H1 (cell line): Measurements from ENCODE around the gene SKAP1. TPM values are rescaled to one million over a fixed set of nuclear protein-coding genes. Genes with fewer than 3 reads are reported as not detected.

Experiments used
- CREB1 ChIP-seq: IDR thresholded peaks from 2 replicates; pipeline ENCODE4 v1.6.1; 2012; ENCODE audit warnings: inconsistent platforms
- CTBP2 ChIP-seq: IDR thresholded peaks from 2 replicates; pipeline ENCODE4 v1.7.0; 2011; ENCODE audit warnings: borderline replicate concordance, mild to moderate bottlenecking, moderate library complexity, mixed read lengths, low read length; ENCODE audit not compliant: insufficient read depth, insufficient read length
- KDM1A ChIP-seq: fragments of 200-600, 300-600 bp; sonication (generic); IDR thresholded peaks from 2 replicates; pipeline ENCODE4 v1.7.1; 2016; ENCODE audit warnings: mild to moderate bottlenecking, low read length, borderline replicate concordance
- KDM4A ChIP-seq: IDR thresholded peaks from one replicate; pipeline ENCODE4 v1.7.1; 2012; ENCODE audit warnings: low read depth, mild to moderate bottlenecking, moderate library complexity, low read length, inconsistent platforms; ENCODE audit not compliant: severe bottlenecking
- PHF8 ChIP-seq: fragments of 200-600 bp; sonication (generic); conservative IDR thresholded peaks from 2 replicates; pipeline ENCODE4 v1.7.1; 2012; ENCODE audit warnings: low read depth, mild to moderate bottlenecking, inconsistent platforms, low read length, moderate library complexity
- polyA plus RNA-seq, 7 experiments: library from polyadenylated mRNA; depleted of rRNA in 3 of 7; stranded (reverse) in 5 of 7; unstranded in 2 of 7; fragments of >200 nt in 5 of 7; fragments of 200-250 nt in 2 of 7; gene quantifications; 1 replicate in 5 of 7; 2 replicates in 1 of 7; 4 replicates in 1 of 7; pipeline versions ENCODE4 v1.2.1 to v1.2.3, GENCODE V29; 2011 to 2013; ENCODE audit warnings: missing spikeins in 2 of 7, mixed read lengths in 2 of 7
- total RNA-seq: library from RNA; stranded (reverse); fragmentation: NEBNext Ultra II Directional; extraction: Animal tissue kit (Norgen Biotek cat#: 25700); gene quantifications from 2 replicates; pipeline ENCODE4 v1.2.1, GENCODE V29; 2021
- TF ChIP-seq, protein P1 (sequence below): fragments of 300-600 bp; sonication (generic); IDR thresholded peaks from 2 replicates; pipeline ENCODE4 v1.7.1; 2012; ENCODE audit warnings: low read length, moderate library complexity, mild to moderate bottlenecking, inconsistent platforms; ENCODE audit not compliant: insufficient replicate concordance
- TF ChIP-seq, protein P2 (sequence below): IDR thresholded peaks from 2 replicates; pipeline ENCODE4 v1.6.1; 2012; ENCODE audit warnings: inconsistent platforms

SKAP1 gene
- total and polyA plus RNA-seq, 2 of the 8 experiments (the other 6 are each of a cell fraction or from before 2014, with no cell fraction given), result not detected

DNA sequence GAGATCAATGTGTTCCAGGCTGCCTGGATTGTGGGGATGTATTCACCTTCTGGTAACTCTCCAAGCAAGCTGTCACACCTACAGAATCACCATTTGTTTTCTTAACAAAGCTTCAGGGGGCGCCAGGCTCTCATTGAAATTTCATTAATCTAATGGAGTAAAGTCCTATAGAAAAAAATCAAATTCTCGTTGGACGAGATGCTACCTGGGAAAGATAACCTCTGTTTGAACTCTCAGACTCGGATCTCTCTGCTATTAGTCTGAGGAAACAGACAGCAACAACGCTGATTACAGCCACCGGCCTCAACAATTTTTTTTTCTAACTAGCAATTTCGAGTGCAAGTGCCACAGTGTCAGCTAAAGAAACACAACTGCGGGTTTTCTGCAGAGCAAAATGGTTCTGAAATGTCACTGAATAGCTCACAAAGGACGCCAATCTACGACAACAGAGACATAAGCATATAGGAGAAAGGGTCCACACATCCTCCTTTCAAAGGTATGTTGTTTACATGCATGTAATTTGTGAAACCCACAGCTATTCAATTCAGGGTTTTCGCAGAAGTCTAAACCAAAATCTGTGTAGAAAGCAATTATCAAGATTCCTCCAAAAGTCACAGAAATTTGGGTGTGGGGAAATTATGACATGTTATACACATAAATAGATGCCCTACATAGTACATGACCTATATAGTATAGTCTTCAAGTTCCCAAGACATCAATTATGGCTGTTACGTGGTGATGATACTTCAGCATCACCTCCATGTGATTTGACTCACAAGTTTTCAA lies 135.8 kb downstream of the SKAP1 start (continued):
- TF ChIP-seq, protein P1, sequence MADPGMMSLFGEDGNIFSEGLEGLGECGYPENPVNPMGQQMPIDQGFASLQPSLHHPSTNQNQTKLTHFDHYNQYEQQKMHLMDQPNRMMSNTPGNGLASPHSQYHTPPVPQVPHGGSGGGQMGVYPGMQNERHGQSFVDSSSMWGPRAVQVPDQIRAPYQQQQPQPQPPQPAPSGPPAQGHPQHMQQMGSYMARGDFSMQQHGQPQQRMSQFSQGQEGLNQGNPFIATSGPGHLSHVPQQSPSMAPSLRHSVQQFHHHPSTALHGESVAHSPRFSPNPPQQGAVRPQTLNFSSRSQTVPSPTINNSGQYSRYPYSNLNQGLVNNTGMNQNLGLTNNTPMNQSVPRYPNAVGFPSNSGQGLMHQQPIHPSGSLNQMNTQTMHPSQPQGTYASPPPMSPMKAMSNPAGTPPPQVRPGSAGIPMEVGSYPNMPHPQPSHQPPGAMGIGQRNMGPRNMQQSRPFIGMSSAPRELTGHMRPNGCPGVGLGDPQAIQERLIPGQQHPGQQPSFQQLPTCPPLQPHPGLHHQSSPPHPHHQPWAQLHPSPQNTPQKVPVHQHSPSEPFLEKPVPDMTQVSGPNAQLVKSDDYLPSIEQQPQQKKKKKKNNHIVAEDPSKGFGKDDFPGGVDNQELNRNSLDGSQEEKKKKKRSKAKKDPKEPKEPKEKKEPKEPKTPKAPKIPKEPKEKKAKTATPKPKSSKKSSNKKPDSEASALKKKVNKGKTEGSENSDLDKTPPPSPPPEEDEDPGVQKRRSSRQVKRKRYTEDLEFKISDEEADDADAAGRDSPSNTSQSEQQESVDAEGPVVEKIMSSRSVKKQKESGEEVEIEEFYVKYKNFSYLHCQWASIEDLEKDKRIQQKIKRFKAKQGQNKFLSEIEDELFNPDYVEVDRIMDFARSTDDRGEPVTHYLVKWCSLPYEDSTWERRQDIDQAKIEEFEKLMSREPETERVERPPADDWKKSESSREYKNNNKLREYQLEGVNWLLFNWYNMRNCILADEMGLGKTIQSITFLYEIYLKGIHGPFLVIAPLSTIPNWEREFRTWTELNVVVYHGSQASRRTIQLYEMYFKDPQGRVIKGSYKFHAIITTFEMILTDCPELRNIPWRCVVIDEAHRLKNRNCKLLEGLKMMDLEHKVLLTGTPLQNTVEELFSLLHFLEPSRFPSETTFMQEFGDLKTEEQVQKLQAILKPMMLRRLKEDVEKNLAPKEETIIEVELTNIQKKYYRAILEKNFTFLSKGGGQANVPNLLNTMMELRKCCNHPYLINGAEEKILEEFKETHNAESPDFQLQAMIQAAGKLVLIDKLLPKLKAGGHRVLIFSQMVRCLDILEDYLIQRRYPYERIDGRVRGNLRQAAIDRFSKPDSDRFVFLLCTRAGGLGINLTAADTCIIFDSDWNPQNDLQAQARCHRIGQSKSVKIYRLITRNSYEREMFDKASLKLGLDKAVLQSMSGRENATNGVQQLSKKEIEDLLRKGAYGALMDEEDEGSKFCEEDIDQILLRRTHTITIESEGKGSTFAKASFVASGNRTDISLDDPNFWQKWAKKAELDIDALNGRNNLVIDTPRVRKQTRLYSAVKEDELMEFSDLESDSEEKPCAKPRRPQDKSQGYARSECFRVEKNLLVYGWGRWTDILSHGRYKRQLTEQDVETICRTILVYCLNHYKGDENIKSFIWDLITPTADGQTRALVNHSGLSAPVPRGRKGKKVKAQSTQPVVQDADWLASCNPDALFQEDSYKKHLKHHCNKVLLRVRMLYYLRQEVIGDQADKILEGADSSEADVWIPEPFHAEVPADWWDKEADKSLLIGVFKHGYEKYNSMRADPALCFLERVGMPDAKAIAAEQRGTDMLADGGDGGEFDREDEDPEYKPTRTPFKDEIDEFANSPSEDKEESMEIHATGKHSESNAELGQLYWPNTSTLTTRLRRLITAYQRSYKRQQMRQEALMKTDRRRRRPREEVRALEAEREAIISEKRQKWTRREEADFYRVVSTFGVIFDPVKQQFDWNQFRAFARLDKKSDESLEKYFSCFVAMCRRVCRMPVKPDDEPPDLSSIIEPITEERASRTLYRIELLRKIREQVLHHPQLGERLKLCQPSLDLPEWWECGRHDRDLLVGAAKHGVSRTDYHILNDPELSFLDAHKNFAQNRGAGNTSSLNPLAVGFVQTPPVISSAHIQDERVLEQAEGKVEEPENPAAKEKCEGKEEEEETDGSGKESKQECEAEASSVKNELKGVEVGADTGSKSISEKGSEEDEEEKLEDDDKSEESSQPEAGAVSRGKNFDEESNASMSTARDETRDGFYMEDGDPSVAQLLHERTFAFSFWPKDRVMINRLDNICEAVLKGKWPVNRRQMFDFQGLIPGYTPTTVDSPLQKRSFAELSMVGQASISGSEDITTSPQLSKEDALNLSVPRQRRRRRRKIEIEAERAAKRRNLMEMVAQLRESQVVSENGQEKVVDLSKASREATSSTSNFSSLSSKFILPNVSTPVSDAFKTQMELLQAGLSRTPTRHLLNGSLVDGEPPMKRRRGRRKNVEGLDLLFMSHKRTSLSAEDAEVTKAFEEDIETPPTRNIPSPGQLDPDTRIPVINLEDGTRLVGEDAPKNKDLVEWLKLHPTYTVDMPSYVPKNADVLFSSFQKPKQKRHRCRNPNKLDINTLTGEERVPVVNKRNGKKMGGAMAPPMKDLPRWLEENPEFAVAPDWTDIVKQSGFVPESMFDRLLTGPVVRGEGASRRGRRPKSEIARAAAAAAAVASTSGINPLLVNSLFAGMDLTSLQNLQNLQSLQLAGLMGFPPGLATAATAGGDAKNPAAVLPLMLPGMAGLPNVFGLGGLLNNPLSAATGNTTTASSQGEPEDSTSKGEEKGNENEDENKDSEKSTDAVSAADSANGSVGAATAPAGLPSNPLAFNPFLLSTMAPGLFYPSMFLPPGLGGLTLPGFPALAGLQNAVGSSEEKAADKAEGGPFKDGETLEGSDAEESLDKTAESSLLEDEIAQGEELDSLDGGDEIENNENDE, result no peak
- TF ChIP-seq, protein P2, sequence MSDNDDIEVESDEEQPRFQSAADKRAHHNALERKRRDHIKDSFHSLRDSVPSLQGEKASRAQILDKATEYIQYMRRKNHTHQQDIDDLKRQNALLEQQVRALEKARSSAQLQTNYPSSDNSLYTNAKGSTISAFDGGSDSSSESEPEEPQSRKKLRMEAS, result no peak
- TF ChIP-seq CREB1, result no peak
- TF ChIP-seq KDM1A, result no peak
- TF ChIP-seq CTBP2, result no peak
- no peak for TF ChIP-seq KDM4A
- TF ChIP-seq PHF8, result no peak
